Smooth muscle cell of the pulmonary artery (primary cell): ENCODE data around the gene GARIN1A. TPM values are rescaled to one million over a fixed set of nuclear protein-coding genes. Genes with fewer than 3 reads are reported as not detected.

Source experiments
- total RNA-seq: library from RNA; depleted of rRNA; stranded (reverse); fragments of >200 nt; gene quantifications from 2 replicates; pipeline ENCODE4 v1.2.3, GENCODE V29; 2014

Gene GARIN1A
- 1.3 and 1.4 TPM in 2 replicates for total RNA-seq

GRCh38 chr7:128671992-128672391 is at the start of gene GARIN1A:
TSS of gene GARIN1A (plus strand) at chr7:128672292. CDS start at chr7:128672398, 106 bp downstream.

Other genes starting within 250 kb of the GARIN1A start
- gene HILPDA, start 216.4 kb upstream of the GARIN1A start, total RNA-seq: 71.2 and 80.5 TPM in 2 replicates
- 29.3 and 35.7 TPM in 2 replicates for gene METTL2B, start 195.5 kb upstream of the GARIN1A start, total RNA-seq
- 911 and 1,126 TPM in 2 replicates for gene CALU, start 67.1 kb downstream of the GARIN1A start, total RNA-seq
- gene OPN1SW, start 103.5 kb downstream of the GARIN1A start, total RNA-seq: not detected in 2 replicates
- 6.3 and 7.5 TPM in 2 replicates for gene CCDC136, start 119.7 kb downstream of the GARIN1A start, total RNA-seq
- gene FLNC, start 158.1 kb downstream of the GARIN1A start, total RNA-seq: 324 and 363 TPM in 2 replicates
- 87.7 and 101 TPM in 2 replicates for gene ATP6V1F, start 190.6 kb downstream of the GARIN1A start, total RNA-seq
- gene KCP, start 238.4 kb downstream of the GARIN1A start, total RNA-seq: 0.69 and 0.78 TPM in 2 replicates